HepG2 (cell line): ENCODE results near the gene RUVBL1. TPM values are rescaled to one million over a fixed set of nuclear protein-coding genes. Genes with fewer than 3 reads are reported as not detected.
A peak's percentile ranks its signal among the peaks of the same experiment; 100 is the strongest.

Experiments
- ATAD3A ChIP-seq: sonication (generic); formaldehyde crosslinking; IDR thresholded peaks from 2 replicates; pipeline ENCODE4 v1.4.0; 2020; ENCODE audit warnings: missing genetic modification reagents
- BRD4 ChIP-seq: sonication (generic); formaldehyde crosslinking; IDR thresholded peaks from 2 replicates; pipeline ENCODE4 v1.4.0; 2020; ENCODE audit warnings: missing genetic modification reagents
- KDM3A ChIP-seq: IDR thresholded peaks from 2 replicates; pipeline ENCODE4 v1.6.1; 2018; ENCODE audit warnings: low read depth, missing compliant biosample characterization
- KLF15 ChIP-seq: sonication (generic); formaldehyde crosslinking; IDR thresholded peaks from 2 replicates; pipeline ENCODE4 v1.8.1; 2023; ENCODE audit warnings: borderline replicate concordance, mild to moderate bottlenecking, inconsistent platforms, missing genetic modification reagents, mixed read lengths
- MIER3 ChIP-seq: IDR thresholded peaks from 2 replicates; pipeline ENCODE4 v1.6.1; 2016; ENCODE audit warnings: missing compliant biosample characterization, borderline replicate concordance
- RAD21 ChIP-seq: fragments of 450-650 bp; formaldehyde crosslinking; IDR thresholded peaks from 2 replicates; pipeline ENCODE4 v1.5.0; 2020; ENCODE audit warnings: mild to moderate bottlenecking
- RAD51 ChIP-seq: fragments of 450-650 bp; IDR thresholded peaks from 2 replicates; pipeline ENCODE4 v1.6.1; 2016; ENCODE audit warnings: borderline replicate concordance
- SP1 ChIP-seq, 2 experiments: fragments of 450-650 bp in 1 of 2; sonication (generic) in 1 of 2; formaldehyde crosslinking in 1 of 2; IDR thresholded peaks; 2 replicates each; pipeline versions ENCODE4 v1.4.0 to v1.6.1; 2016 to 2020; ENCODE audit warnings: missing genetic modification reagents in 1 of 2
- ZNF124 ChIP-seq: sonication (generic); formaldehyde crosslinking; IDR thresholded peaks from 2 replicates; pipeline ENCODE4 v1.4.0; 2020; ENCODE audit warnings: missing genetic modification reagents
- ZNF17 ChIP-seq: sonication (generic); formaldehyde crosslinking; IDR thresholded peaks from 2 replicates; pipeline ENCODE4 v1.5.0; 2020; ENCODE audit warnings: mild to moderate bottlenecking, missing genetic modification reagents
- polyA plus RNA-seq, 8 experiments: library from polyadenylated mRNA; depleted of rRNA in 3 of 8; stranded (reverse) in 7 of 8; unstranded in 1 of 8; fragments of >200 nt; fragmentation: Illumina TruSeq in 4 of 8; extraction: Trizol in 4 of 8; gene quantifications; 2 replicates each; pipeline versions ENCODE4 v1.2.1 to v1.2.3, GENCODE V29; 2011 to 2016; ENCODE audit warnings: low read depth in 4 of 8, missing spikeins in 1 of 8, mixed read lengths in 1 of 8; ENCODE audit not compliant: insufficient read depth in 1 of 8
- total RNA-seq, 5 experiments: library from RNA; depleted of rRNA; stranded (reverse); fragments of >200 nt; fragmentation: Illumina TruSeq; extraction: Trizol; gene quantifications; 2 replicates each; pipeline ENCODE4 v1.2.3, GENCODE V29; 2016; ENCODE audit warnings: low read depth in 1 of 5
- TF ChIP-seq, protein P1 (sequence below): sonication (generic); formaldehyde crosslinking; IDR thresholded peaks from 2 replicates; pipeline ENCODE4 v1.4.0; 2020; ENCODE audit warnings: missing genetic modification reagents, borderline replicate concordance
- TF ChIP-seq, protein P2 (sequence below): fragments of 450-650 bp; IDR thresholded peaks from 2 replicates; pipeline ENCODE4 v1.6.1; 2017; ENCODE audit warnings: mild to moderate bottlenecking
- TF ChIP-seq, protein P3 (sequence below): sonication (generic); formaldehyde crosslinking; IDR thresholded peaks from 2 replicates; pipeline ENCODE4 v1.5.1; 2020; ENCODE audit warnings: mild to moderate bottlenecking, moderate library complexity, missing genetic modification reagents
- TF ChIP-seq, protein P4 (sequence below): sonication (generic); formaldehyde crosslinking; IDR thresholded peaks from 2 replicates; pipeline ENCODE4 v1.4.0; 2020; ENCODE audit warnings: missing genetic modification reagents

The RUVBL1 gene
- total and polyA plus RNA-seq, 2 of the 13 experiments (the other 11 are each of a cell fraction or from before 2014, with no cell fraction given), result 32.7 to 86.3 TPM

DNA sequence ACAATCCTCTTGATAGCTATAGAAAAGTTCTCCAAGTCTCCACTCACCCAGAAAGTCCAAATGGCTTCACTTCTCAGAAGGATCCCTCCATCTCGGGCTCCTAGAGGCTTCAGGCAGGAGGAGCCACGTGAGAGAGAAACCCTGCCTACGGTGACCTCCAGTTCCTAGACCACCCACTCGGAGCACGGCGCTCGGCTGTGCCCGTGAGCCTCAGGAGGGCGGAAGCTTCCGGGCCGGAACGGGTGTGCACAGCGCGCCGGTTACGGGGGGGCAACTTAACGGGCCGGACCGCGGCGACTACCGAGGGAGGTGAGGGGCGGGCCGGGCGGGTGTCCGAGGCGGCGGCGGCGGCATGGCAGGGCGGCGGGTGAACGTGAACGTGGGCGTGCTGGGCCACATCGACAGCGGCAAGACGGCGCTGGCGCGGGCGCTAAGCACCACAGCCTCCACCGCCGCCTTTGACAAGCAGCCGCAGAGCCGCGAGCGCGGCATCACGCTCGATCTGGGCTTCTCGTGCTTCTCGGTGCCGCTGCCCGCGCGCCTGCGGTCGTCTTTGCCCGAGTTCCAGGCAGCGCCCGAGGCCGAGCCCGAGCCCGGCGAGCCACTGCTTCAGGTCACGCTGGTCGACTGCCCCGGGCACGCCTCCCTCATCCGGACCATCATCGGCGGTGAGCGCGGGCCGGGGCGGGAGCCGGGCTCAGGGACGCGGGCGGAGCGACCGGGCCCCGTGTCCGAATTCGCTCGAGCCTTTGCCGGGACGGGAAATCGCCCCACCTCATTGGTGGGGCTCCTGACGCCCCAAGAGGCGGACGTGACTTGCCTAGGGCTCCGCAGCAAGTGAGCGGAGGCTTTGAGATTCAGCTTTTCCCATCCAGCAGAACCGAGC lies 29.8 kb upstream of the RUVBL1 start, which contains the start of gene EEFSEC (continued):
- TF ChIP-seq, protein P1, sequence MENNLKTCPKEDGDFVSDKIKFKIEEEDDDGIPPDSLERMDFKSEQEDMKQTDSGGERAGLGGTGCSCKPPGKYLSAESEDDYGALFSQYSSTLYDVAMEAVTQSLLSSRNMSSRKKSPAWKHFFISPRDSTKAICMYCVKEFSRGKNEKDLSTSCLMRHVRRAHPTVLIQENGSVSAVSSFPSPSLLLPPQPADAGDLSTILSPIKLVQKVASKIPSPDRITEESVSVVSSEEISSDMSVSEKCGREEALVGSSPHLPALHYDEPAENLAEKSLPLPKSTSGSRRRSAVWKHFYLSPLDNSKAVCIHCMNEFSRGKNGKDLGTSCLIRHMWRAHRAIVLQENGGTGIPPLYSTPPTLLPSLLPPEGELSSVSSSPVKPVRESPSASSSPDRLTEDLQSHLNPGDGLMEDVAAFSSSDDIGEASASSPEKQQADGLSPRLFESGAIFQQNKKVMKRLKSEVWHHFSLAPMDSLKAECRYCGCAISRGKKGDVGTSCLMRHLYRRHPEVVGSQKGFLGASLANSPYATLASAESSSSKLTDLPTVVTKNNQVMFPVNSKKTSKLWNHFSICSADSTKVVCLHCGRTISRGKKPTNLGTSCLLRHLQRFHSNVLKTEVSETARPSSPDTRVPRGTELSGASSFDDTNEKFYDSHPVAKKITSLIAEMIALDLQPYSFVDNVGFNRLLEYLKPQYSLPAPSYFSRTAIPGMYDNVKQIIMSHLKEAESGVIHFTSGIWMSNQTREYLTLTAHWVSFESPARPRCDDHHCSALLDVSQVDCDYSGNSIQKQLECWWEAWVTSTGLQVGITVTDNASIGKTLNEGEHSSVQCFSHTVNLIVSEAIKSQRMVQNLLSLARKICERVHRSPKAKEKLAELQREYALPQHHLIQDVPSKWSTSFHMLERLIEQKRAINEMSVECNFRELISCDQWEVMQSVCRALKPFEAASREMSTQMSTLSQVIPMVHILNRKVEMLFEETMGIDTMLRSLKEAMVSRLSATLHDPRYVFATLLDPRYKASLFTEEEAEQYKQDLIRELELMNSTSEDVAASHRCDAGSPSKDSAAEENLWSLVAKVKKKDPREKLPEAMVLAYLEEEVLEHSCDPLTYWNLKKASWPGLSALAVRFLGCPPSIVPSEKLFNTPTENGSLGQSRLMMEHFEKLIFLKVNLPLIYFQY, result peak; percentile 77; the same call in 1 of the 2 replicates
- TF ChIP-seq, protein P2, sequence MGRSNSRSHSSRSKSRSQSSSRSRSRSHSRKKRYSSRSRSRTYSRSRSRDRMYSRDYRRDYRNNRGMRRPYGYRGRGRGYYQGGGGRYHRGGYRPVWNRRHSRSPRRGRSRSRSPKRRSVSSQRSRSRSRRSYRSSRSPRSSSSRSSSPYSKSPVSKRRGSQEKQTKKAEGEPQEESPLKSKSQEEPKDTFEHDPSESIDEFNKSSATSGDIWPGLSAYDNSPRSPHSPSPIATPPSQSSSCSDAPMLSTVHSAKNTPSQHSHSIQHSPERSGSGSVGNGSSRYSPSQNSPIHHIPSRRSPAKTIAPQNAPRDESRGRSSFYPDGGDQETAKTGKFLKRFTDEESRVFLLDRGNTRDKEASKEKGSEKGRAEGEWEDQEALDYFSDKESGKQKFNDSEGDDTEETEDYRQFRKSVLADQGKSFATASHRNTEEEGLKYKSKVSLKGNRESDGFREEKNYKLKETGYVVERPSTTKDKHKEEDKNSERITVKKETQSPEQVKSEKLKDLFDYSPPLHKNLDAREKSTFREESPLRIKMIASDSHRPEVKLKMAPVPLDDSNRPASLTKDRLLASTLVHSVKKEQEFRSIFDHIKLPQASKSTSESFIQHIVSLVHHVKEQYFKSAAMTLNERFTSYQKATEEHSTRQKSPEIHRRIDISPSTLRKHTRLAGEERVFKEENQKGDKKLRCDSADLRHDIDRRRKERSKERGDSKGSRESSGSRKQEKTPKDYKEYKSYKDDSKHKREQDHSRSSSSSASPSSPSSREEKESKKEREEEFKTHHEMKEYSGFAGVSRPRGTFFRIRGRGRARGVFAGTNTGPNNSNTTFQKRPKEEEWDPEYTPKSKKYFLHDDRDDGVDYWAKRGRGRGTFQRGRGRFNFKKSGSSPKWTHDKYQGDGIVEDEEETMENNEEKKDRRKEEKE, result no peak
- TF ChIP-seq ATAD3A (no peak), KDM3A (CRISPR knock-in tag) (peak; percentile 90), KLF15 (CRISPR knock-in tag) (no peak), ZNF17 (CRISPR knock-in tag) (0 out of 2 replicates have a peak, but pooled peaks have one; percentile 49), SP1 (IDR thresholded peaks at IDR 0.05) (no peak), SP1 (CRISPR knock-in tag; IDR thresholded peaks at IDR 0.05) (peak; percentile 93), BRD4 (peak; percentile 90), MIER3 (CRISPR knock-in tag) (peak; percentile 95), ZNF124 (CRISPR knock-in tag) (0 out of 2 replicates have a peak, but pooled peaks have one; percentile 56), RAD21 (CRISPR knock-in tag) (peak; percentile 65), RAD51 (no peak)
- TF ChIP-seq, protein P3, sequence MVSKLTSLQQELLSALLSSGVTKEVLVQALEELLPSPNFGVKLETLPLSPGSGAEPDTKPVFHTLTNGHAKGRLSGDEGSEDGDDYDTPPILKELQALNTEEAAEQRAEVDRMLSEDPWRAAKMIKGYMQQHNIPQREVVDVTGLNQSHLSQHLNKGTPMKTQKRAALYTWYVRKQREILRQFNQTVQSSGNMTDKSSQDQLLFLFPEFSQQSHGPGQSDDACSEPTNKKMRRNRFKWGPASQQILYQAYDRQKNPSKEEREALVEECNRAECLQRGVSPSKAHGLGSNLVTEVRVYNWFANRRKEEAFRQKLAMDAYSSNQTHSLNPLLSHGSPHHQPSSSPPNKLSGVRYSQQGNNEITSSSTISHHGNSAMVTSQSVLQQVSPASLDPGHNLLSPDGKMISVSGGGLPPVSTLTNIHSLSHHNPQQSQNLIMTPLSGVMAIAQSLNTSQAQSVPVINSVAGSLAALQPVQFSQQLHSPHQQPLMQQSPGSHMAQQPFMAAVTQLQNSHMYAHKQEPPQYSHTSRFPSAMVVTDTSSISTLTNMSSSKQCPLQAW (CRISPR knock-in tag), result peak; percentile 84
- TF ChIP-seq, protein P4, sequence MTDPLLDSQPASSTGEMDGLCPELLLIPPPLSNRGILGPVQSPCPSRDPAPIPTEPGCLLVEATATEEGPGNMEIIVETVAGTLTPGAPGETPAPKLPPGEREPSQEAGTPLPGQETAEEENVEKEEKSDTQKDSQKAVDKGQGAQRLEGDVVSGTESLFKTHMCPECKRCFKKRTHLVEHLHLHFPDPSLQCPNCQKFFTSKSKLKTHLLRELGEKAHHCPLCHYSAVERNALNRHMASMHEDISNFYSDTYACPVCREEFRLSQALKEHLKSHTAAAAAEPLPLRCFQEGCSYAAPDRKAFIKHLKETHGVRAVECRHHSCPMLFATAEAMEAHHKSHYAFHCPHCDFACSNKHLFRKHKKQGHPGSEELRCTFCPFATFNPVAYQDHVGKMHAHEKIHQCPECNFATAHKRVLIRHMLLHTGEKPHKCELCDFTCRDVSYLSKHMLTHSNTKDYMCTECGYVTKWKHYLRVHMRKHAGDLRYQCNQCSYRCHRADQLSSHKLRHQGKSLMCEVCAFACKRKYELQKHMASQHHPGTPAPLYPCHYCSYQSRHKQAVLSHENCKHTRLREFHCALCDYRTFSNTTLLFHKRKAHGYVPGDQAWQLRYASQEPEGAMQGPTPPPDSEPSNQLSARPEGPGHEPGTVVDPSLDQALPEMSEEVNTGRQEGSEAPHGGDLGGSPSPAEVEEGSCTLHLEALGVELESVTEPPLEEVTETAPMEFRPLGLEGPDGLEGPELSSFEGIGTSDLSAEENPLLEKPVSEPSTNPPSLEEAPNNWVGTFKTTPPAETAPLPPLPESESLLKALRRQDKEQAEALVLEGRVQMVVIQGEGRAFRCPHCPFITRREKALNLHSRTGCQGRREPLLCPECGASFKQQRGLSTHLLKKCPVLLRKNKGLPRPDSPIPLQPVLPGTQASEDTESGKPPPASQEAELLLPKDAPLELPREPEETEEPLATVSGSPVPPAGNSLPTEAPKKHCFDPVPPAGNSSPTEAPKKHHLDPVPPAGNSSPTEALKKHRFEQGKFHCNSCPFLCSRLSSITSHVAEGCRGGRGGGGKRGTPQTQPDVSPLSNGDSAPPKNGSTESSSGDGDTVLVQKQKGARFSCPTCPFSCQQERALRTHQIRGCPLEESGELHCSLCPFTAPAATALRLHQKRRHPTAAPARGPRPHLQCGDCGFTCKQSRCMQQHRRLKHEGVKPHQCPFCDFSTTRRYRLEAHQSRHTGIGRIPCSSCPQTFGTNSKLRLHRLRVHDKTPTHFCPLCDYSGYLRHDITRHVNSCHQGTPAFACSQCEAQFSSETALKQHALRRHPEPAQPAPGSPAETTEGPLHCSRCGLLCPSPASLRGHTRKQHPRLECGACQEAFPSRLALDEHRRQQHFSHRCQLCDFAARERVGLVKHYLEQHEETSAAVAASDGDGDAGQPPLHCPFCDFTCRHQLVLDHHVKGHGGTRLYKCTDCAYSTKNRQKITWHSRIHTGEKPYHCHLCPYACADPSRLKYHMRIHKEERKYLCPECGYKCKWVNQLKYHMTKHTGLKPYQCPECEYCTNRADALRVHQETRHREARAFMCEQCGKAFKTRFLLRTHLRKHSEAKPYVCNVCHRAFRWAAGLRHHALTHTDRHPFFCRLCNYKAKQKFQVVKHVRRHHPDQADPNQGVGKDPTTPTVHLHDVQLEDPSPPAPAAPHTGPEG (CRISPR knock-in tag), result peak; percentile 84
